ENCODE data around the gene ZFAND5. TPM values are rescaled to one million over a fixed set of nuclear protein-coding genes. Genes with fewer than 3 reads are reported as not detected.

The ZFAND5 gene
- total RNA-seq, 1 experiment from 2014 or later = 84.1 TPM

Other genes with a start within 250 kb of the ZFAND5 start
- gene GDA, start 215.8 kb downstream of the ZFAND5 start, total RNA-seq (2014; rRNA removed) = not detected in 2 replicates
- gene TMC1, start 156.4 kb upstream of the ZFAND5 start, total RNA-seq (2014; rRNA removed) = 0.15 TPM in 1 of 2 replicates, not detected in the other

Measured in PC-3 (cell line).